Measurements from ENCODE around the gene SLC24A4. TPM values are rescaled to one million over a fixed set of nuclear protein-coding genes. Genes with fewer than 3 reads are reported as not detected.

The SLC24A4 gene
- total RNA-seq, 1 donor from 2014 or later, result 0.26 TPM

DNA sequence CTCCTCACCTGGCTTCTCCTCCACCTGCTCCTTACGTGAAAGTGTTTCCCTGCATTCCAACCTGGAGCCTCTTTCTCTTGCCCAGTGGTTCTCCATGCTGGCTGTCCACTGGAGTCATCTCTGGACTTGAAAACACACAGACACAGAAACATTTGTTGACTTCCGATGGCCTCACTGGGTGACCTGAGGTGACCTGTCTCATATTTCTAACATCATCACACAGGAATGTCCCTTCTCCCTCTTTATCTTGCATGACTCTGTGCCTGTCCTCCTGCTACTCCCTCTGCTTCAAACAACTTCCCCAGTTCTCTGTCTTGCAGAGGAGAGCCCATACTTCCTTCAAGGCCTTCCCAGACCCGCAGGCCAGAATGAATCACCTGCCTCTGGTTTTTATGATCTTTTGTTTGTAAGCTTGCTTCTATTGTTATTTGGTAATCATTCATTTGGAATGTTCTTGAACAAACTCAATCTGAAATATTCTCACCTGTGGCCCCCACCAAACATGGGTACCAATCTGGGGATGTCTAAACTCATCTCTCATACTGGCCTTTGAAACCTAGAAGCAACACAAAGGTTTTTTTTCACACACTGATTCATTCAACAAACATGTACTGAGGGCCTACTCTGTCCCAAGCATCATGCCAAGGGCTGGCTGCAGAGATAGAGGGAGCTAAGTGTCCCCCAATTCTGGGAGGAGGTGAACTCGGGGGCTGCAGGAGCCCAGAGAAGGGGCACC lies 181.0 kb downstream of the SLC24A4 start:
- no peak overlapping the region for H3K4me3 Mint-ChIP-seq
- H3K27ac Mint-ChIP-seq (ENCODE audit: unreplicated experiment), result no peak overlapping the region
- H3K27me3 Mint-ChIP-seq (ENCODE audit: low read depth), result peaks cover 5% of the 10 kb centered on the region
- TF ChIP-seq, protein P1, sequence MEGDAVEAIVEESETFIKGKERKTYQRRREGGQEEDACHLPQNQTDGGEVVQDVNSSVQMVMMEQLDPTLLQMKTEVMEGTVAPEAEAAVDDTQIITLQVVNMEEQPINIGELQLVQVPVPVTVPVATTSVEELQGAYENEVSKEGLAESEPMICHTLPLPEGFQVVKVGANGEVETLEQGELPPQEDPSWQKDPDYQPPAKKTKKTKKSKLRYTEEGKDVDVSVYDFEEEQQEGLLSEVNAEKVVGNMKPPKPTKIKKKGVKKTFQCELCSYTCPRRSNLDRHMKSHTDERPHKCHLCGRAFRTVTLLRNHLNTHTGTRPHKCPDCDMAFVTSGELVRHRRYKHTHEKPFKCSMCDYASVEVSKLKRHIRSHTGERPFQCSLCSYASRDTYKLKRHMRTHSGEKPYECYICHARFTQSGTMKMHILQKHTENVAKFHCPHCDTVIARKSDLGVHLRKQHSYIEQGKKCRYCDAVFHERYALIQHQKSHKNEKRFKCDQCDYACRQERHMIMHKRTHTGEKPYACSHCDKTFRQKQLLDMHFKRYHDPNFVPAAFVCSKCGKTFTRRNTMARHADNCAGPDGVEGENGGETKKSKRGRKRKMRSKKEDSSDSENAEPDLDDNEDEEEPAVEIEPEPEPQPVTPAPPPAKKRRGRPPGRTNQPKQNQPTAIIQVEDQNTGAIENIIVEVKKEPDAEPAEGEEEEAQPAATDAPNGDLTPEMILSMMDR (conservative IDR thresholded peaks at IDR 0.05), result no peak
- H3K4me1 Mint-ChIP-seq, result peaks cover 21% of the 10 kb centered on the region
- no peak for DNase-seq (ENCODE audit: low read depth, low spot score)
- no peaks in the 10 kb centered on the region for H3K9me3 Mint-ChIP-seq
- H3K36me3 Mint-ChIP-seq (ENCODE audit: low read depth), result no peaks in the 10 kb centered on the region

DNA sequence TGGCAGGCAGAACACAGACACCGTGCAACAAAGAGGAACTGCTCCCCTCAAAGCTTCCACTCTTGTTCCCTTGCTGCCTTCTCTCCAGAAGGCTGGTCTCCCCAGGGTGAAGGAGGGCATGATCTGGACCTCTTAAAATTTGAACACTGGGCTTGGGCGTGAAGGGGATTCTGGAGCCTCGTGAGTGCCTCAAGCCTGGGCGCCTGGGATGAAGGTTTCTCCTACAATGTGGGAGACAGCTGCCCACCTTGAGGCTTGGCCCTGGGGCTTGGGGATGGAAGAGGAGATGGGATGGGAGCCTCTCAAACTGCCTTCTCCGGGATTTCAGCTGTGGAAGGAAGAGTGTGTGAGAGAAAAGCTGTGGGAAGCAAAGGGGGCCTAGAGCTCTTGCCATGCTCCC lies 182.9 kb downstream of the SLC24A4 start:
- Mint-ChIP-seq H3K36me3 (ENCODE audit: low read depth) (no peaks in the 10 kb centered on the region), H3K4me3 (no peak overlapping the region), H3K27me3 (ENCODE audit: low read depth) (peaks cover 13% of the 10 kb centered on the region), H3K27ac (ENCODE audit: unreplicated experiment) (no peak overlapping the region), H3K9me3 (no peaks in the 10 kb centered on the region), H3K4me1 (peaks cover 11% of the 10 kb centered on the region)
- TF ChIP-seq, protein P1 (conservative IDR thresholded peaks at IDR 0.05), result no peak
- no peak for DNase-seq (ENCODE audit: low read depth, low spot score)

DNA sequence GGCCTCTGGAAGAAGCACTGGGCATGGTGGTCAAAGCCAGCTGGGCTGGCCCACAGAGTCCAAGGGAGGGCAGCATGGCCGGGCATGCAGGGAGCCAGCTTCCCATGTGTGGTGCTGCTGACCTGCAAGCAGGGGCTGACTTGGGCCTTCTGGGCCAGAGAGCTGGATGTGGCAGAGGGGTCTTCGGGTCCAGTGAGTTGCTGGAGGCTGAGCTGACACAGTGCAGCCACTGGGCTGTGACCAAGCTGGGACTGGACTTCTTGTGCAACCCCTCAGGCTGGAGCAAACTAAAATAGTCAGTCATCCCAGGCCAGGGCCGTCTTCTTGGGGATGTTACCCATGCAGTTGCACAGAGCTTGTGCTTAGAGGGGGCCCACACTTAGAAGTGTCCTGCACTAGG lies 183.3 kb downstream of the SLC24A4 start:
- H3K36me3 Mint-ChIP-seq (ENCODE audit: low read depth), result no peaks in the 10 kb centered on the region
- H3K4me1 Mint-ChIP-seq, result peaks cover 10% of the 10 kb centered on the region
- H3K27ac Mint-ChIP-seq (ENCODE audit: unreplicated experiment), result no peak overlapping the region
- peaks cover 15% of the 10 kb centered on the region for H3K27me3 Mint-ChIP-seq (ENCODE audit: low read depth)
- no peaks in the 10 kb centered on the region for H3K9me3 Mint-ChIP-seq
- H3K4me3 Mint-ChIP-seq, result no peak overlapping the region
- no peak for DNase-seq (ENCODE audit: low read depth, low spot score)
- TF ChIP-seq, protein P1 (conservative IDR thresholded peaks at IDR 0.05), result no peak

DNA sequence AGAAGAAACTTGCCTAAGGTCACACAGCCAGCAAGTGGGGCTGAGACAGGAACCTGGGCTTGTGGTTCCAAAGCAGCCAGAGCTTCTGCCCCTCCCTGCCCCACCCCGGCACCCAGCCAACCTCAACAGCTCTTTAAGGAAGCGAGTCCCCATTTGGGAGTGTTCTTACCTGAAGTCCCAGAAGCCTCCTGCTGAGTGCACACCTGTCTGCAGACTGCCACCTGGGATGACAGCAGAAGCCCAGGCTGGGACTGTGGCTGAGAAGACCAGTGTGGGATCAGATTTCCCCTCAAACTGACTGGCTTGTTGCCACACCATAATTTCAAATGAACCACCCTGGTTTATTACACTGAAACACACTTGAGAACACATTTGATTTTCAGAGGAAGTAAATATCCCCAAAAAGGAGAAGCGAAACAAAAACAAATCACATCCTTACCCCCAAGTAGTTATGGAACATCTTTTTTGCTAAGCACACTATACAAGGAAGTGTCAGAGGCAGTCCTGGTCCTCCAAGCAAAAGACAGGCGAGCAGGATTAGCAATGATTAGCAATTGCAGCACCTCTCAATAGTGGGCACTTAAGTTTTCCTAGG lies 184.3 kb downstream of the SLC24A4 start:
- Mint-ChIP-seq H3K9me3 (no peaks in the 10 kb centered on the region), H3K4me3 (no peak overlapping the region), H3K27ac (ENCODE audit: unreplicated experiment) (no peak overlapping the region), H3K36me3 (ENCODE audit: low read depth) (no peaks in the 10 kb centered on the region), H3K27me3 (ENCODE audit: low read depth) (peaks cover 19% of the 10 kb centered on the region), H3K4me1 (peaks cover 12% of the 10 kb centered on the region)
- TF ChIP-seq, protein P1 (conservative IDR thresholded peaks at IDR 0.05), result no peak
- DNase-seq (ENCODE audit: low read depth, low spot score), result no peak

DNA sequence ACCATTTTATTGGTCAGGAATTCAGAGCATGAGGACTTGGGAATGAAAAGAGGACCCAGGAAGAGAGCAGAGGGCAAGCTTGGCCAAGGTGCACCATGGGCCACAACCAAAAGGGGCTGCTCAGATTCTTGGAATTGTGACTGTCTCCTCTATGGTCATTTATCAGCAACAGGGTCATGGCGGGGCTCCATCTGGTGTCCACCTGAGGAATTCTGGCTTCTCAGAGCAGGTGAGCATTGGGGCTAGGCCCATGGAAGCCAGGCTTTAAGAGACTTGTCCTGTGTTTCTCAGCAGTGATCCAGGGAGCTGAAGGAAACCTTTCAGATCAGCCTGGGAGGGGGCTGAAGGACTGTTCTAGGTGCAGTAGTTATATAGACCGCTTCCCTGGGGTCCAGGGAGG lies 188.0 kb downstream of the SLC24A4 start:
- TF ChIP-seq, protein P1 (conservative IDR thresholded peaks at IDR 0.05), result no peak
- DNase-seq (ENCODE audit: low read depth, low spot score), result no peak
- Mint-ChIP-seq H3K27me3 (ENCODE audit: low read depth) (peaks cover 39% of the 10 kb centered on the region), H3K4me1 (peaks cover 10% of the 10 kb centered on the region), H3K27ac (ENCODE audit: unreplicated experiment) (no peak overlapping the region), H3K4me3 (peak overlapping the region; percentile 65), H3K36me3 (ENCODE audit: low read depth) (no peaks in the 10 kb centered on the region), H3K9me3 (no peaks in the 10 kb centered on the region)
